NCI-H1436 treated with DMSO at 0.1 percent for 48 hours (cell line): ENCODE data around the gene NID1.

Source experiments
- DNase-seq: peaks from one replicate; lab custom pipeline; 2025; lab: John Stamatoyannopoulos, UW

NID1 gene

GRCh38 chr1:236067854-236068454, 3.1 kb upstream of the NID1 start:
- DNase-seq: no peak

DNA sequence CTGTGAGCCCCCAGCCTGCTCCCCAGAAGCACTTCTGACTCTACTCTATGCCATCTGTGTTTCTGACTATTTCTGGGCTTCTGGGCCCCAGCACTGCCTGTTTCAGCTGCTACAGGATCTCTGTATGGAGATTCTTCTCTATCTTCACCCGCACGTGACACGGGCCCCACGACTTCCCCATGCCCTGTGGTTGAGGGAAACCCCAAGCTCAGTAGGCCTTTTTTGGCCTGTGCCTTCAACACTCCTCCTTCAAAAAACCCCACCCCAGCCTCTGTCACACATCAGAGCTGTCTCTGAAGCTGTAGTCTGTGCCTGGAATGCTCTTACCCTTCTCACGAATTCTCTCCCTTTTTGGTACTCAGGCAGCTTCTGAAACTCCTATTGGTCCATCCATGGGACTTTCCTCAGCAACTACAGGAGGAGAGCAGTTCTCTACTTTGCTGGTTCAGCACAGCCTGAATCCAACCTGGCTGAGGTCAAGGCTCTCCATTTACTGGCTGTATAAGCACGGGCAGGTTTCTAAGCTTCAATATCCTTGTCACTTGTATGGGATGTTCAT, 2.0 kb upstream of the NID1 start:
- no peak for DNase-seq

DNA sequence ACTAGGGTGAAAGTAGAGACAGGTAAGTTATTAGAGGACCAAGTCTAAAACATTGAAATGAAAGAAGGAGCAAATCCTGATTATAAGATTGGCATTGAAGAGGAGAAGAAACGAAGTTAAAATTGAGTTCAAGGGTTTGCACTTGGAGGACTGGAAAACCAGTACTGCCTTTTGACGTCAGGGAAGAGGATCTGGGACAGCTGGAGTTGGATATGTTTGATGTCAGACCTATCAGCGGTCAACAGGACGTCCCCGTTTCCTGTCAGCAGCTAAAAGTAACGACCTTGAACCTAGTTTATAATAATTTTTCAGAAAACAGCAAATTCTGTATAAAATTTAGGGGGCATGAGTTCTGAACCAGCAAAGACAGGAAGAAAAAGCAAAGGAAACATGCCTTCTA, 1.2 kb upstream of the NID1 start:
- no peak for DNase-seq

- no peak for DNase-seq
Observed at GRCh38 chr1:236065509-236066005, 667 bp upstream of the NID1 start.

- no peak for DNase-seq
Observed at GRCh38 chr1:236063919-236064673, 794 bp downstream of the NID1 start.

GRCh38 chr1:236063551-236063918, 1.4 kb downstream of the NID1 start:
- no peak for DNase-seq

- no peak for DNase-seq
Observed at GRCh38 chr1:236060286-236060685, 4.6 kb downstream of the NID1 start.

DNA sequence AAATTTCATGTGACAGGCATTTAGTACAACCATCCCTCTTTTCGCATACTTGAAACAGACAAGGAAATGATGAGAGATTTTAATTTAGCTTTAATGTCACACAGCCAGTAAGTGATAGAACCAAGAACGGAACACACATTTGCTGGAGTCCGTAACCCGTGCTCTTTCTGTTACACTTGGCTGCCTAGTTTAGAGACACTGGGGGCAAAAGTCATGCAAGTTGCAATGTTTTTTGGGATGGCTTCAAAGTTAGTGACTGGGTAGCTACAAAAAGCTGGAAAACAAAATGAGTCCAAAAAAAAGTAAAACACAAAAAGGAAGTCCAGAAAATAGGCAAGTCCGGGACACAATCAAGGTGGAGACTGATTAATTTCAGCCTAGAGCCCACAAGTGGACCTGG, 5.9 kb downstream of the NID1 start:
- no peak for DNase-seq

DNA sequence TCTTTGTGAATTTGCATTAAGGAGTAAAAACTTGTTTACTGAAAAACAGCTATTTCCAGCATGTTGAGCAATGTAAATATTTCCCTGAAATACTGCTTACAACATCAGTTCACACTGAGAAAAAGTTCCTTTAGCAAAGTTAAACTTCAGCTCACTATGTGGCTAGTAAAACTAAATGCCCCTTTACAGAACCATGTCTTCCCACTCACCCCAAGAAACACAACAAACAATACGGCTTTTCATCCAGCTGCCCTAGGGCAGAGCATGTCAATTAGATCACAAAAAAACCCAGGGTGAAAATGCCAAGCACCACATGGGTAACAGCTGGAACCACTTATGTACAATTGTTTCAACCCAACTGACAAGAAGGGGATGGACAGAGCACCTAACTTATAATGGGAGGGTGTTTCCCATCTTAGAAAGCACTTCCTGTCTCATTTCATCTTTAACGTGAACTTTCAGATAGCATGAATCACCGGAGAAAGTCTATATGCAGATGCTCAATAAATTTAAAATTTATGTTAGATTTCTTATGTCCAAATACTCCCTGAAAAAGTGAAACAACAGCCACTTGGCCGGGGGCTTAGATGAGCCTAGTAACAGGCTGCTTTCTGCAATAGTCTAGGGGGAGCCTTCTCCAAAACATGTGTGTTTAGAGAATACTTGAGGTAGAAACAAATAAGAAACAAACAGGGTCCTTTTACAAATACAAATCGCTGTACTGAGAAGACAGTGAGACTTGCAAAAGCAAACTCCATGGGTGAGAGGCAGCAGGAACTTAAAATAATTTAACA, 6.6 kb downstream of the NID1 start:
- no peak for DNase-seq

GRCh38 chr1:236057546-236057945, 7.3 kb downstream of the NID1 start:
- no peak for DNase-seq

DNA sequence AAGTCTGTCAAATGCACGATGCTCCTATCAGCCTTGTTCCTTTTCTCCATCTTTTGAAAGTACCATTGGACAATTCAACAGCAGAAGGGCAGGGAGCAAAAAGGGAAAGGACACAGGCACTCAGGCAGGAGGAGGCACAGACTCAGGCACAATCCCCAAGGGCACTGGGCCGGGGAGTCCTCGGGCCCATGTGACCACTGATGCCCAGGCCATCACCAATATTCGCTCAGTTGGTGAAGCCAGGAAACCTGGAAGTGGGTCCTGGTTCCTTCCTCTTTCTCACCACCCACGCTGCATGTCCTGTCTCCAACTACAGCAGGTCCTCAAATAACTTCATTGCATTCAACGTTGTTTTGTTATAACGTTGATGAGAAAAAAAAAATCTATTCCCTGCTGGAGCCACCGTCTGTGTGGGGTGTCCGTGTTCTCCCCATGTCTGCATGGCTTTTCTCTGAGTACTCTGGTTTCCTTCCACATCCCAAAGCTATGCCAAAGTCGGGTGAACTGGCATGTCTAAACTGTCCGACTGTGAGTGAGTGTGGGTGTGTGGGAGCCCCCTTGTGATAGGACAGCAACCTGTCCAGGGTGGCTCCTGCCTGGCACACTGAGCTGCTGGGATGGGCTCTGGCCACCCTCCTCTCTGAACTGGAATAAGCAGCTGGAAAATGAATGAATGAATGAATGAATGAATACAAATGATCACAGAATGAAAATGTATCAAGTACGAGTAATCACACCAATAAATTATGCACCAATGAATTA, 12.5 kb downstream of the NID1 start:
- DNase-seq: no peak

GRCh38 chr1:236051242-236051791, 13.6 kb downstream of the NID1 start:
- no peak for DNase-seq

DNA sequence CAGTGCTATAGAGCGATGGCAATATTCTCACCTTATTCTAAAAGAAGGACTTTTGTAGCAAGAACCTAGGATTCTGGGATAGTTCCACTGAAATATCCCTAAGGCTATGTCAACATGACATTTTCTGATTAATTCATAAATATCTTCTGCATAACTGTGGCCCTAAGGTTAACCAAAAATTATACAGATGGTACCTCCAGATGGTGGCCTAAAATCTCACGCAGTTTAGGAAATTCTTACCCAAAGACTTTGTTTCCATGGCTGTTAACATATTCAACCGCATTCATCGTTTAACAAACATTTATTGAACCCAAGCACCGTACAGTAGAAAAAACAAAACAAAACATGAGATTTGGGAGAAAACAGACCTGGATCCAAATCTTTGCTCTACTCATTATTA, 19.1 kb downstream of the NID1 start:
- DNase-seq: no peak

GRCh38 chr1:236044341-236044740, 20.5 kb downstream of the NID1 start:
- no peak for DNase-seq

DNA sequence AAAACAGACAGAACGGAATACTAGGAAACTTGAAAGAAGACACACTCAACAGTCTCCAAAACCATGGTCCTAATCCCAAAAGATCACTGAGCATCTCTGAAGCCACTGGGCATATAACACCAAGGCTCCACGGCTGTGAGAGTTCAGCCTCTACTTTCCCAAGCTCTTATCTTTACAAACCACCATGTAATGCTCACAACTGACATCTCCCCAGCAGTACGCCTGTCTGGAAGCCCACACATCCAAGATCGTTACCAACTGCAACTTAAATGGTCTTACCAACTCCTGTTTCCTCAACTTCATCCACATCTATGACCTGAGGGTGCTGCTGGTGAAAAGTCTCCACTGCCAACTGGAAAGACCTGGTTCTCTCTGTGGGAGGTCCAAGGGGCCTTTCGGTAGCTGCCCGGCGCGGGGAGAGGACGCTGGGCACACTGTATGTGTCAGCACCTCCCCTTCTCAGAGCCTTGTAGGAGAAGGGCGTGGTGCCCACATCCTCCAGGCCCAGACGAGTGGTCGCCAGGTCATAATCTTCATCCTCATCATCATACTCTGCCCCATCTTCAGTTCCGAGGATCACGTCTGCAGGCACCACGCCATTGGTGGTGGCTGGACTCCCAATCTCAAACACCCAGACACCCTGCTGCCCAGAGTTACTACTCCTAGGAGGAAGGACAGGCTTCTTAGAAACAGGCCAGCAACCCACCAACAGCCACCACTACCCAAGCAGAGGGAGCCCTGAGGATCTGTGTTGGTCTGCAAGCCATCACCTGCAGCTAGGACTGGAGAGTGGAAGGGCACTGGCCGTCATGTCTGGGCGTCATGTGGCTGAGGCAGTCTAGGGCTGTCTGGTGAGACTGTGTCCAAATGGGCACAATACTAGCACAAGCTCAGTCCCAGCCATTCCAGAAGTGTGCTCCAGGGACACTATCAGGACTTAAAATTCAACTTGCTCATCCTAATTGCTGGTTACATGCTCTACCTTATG, 23.0 kb downstream of the NID1 start:
- DNase-seq: no peak

- no peak for DNase-seq
Observed at GRCh38 chr1:236039740-236040685, 24.9 kb downstream of the NID1 start.

- DNase-seq: no peak
Observed at GRCh38 chr1:236038034-236038433, 26.9 kb downstream of the NID1 start.

- DNase-seq: no peak
Observed at GRCh38 chr1:236035681-236036101, 29.2 kb downstream of the NID1 start.

GRCh38 chr1:236033336-236033735, 31.6 kb downstream of the NID1 start:
- DNase-seq: no peak
